ENCODE results near the gene ELMO1. TPM values are rescaled to one million over a fixed set of nuclear protein-coding genes. Genes with fewer than 3 reads are reported as not detected.

ELMO1 gene, protein sequence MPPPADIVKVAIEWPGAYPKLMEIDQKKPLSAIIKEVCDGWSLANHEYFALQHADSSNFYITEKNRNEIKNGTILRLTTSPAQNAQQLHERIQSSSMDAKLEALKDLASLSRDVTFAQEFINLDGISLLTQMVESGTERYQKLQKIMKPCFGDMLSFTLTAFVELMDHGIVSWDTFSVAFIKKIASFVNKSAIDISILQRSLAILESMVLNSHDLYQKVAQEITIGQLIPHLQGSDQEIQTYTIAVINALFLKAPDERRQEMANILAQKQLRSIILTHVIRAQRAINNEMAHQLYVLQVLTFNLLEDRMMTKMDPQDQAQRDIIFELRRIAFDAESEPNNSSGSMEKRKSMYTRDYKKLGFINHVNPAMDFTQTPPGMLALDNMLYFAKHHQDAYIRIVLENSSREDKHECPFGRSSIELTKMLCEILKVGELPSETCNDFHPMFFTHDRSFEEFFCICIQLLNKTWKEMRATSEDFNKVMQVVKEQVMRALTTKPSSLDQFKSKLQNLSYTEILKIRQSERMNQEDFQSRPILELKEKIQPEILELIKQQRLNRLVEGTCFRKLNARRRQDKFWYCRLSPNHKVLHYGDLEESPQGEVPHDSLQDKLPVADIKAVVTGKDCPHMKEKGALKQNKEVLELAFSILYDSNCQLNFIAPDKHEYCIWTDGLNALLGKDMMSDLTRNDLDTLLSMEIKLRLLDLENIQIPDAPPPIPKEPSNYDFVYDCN
- total RNA-seq (2021; ENCODE audit: unreplicated experiment) (1.1 TPM), Bru-seq, nascent RNA (percentile 4 among the genes with signal in this experiment), BruChase-seq, experiment 1, labeled RNA remaining after a 6-hour chase (percentile 1 among the genes with signal in this experiment), BruChase-seq, experiment 2, labeled RNA remaining after a 2-hour chase (percentile 1 among the genes with signal in this experiment)
- polyA plus RNA-seq (2012), result 0.02 and 0.10 TPM in 2 replicates
- long read RNA-seq, result 0 reads

DNA sequence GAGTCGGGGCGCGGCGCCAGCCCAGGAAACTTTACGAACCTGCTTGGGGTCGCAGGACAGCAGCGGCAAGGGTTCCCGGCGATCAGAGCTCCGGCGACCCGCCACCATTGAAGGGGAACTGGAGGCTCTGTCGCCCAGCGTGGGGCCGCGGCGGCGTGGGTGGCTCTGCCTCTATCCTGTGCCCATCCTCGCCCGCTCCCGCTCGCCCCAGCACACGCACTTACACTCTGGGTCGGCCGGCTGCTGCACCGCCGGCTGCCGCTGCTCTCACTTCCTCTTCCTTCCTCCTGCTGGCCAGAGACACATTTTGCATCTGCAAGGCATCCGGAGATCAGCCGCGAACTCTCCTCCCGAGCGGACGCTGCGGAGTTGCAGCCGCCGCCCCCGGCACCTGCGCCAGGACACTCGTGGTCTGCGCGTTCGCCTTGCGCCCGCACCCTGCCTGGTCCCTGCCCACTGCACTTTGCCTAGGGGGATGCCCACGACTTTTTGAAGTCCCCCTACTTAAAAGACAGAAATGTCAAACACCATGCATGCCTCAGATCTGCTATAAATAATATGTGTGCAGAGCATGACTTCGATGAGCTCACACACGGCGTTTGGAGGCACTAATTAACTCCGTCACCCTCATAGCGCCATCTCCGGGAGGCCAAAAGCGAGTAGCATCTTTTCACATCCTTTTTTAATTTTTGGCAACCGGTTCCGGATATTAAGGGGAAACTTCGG is at the start of gene ELMO1:
Gene ELMO1, minus strand, starts transcription at position 229 of the 726 bp plus-strand sequence. CDS start 106,174 bp downstream, outside the sequence.
- DNase-seq (ENCODE audit: low read depth, low spot score) (no peak), ATAC-seq (no peak)
- Histone ChIP-seq H3K4me1 (ENCODE audit: control insufficient read depth in 1 of 2, insufficient read depth in 2 of 2, low read length in 2 of 2) (no peaks in the 10 kb centered on the region), H3K27ac (ENCODE audit: low read depth, low read length) (no peak within 1 kb of the TSS), H3K9me2 (ENCODE audit: insufficient read depth) (no peaks in the 10 kb centered on the region), H3K4me3 (replicated peaks in 1 of 2; ENCODE audit: low read depth in 1 of 2, low read length in 2 of 2) (no peak within 1 kb of the TSS), H2AFZ (ENCODE audit: low read depth, low read length, poor library complexity, severe bottlenecking) (no peak within 1 kb of the TSS), H3K79me2 (ENCODE audit: insufficient read depth, low read length) (no peaks in the 10 kb centered on the region), H3K27me3 (ENCODE audit: insufficient read depth, low read length) (no peaks in the 10 kb centered on the region; the same call in 1 of the 2 replicates), H3K9ac (ENCODE audit: low read length) (no peak within 1 kb of the TSS), H3K36me3 (ENCODE audit: control insufficient read depth in 1 of 2, insufficient read depth in 2 of 2, low read length in 2 of 2) (no peaks in the 10 kb centered on the region), H4K20me1 (ENCODE audit: insufficient read depth) (no peaks in the 10 kb centered on the region), H3K4me2 (ENCODE audit: low read length) (no peak within 1 kb of the TSS), H3K9me3 (ENCODE audit: control insufficient read depth in 1 of 2, insufficient read depth in 1 of 2, low read depth in 1 of 2, low read length in 2 of 2) (no peaks in the 10 kb centered on the region)
- CTCF ChIA-PET, result no interaction called here
- intact Hi-C loops (cut with micrococcal nuclease), result no loop called here
- TF ChIP-seq CBX3 (IDR thresholded peaks at IDR 0.05; ENCODE audit: low read depth) (no peak), POLR2A (IDR thresholded peaks at IDR 0.05; ENCODE audit: borderline replicate concordance, extremely low read depth, insufficient read depth, insufficient read length) (no peak), ELF1 (IDR thresholded peaks at IDR 0.05; ENCODE audit: borderline replicate concordance, low read depth) (no peak), EZH2phosphoT487 (IDR thresholded peaks at IDR 0.05; ENCODE audit: borderline replicate concordance) (no peak), EGR1 (IDR thresholded peaks at IDR 0.05; ENCODE audit: low read depth) (no peak), SRF (IDR thresholded peaks at IDR 0.05; ENCODE audit: low read depth) (no peak), ZNF274 (IDR thresholded peaks at IDR 0.05; ENCODE audit: low read depth, low read length) (no peak), FOSL1 (IDR thresholded peaks at IDR 0.05; ENCODE audit: low read depth) (no peak), SIN3A (IDR thresholded peaks at IDR 0.05; ENCODE audit: low read depth) (no peak), SP1 (IDR thresholded peaks at IDR 0.05; ENCODE audit: low read depth) (no peak), TCF7L2 (IDR thresholded peaks at IDR 0.05; ENCODE audit: borderline replicate concordance, extremely low read depth, insufficient read depth, insufficient read length) (no peak), ZFX (IDR thresholded peaks at IDR 0.05) (no peak)
- TF ChIP-seq, protein P1, sequence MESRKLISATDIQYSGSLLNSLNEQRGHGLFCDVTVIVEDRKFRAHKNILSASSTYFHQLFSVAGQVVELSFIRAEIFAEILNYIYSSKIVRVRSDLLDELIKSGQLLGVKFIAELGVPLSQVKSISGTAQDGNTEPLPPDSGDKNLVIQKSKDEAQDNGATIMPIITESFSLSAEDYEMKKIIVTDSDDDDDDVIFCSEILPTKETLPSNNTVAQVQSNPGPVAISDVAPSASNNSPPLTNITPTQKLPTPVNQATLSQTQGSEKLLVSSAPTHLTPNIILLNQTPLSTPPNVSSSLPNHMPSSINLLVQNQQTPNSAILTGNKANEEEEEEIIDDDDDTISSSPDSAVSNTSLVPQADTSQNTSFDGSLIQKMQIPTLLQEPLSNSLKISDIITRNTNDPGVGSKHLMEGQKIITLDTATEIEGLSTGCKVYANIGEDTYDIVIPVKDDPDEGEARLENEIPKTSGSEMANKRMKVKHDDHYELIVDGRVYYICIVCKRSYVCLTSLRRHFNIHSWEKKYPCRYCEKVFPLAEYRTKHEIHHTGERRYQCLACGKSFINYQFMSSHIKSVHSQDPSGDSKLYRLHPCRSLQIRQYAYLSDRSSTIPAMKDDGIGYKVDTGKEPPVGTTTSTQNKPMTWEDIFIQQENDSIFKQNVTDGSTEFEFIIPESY (IDR thresholded peaks at IDR 0.05; ENCODE audit: extremely low read depth, insufficient replicate concordance, low read length), result no peak
- TF ChIP-seq, protein P2, sequence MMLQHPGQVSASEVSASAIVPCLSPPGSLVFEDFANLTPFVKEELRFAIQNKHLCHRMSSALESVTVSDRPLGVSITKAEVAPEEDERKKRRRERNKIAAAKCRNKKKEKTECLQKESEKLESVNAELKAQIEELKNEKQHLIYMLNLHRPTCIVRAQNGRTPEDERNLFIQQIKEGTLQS (IDR thresholded peaks at IDR 0.05), result no peak
- TF ChIP-seq, protein P3, sequence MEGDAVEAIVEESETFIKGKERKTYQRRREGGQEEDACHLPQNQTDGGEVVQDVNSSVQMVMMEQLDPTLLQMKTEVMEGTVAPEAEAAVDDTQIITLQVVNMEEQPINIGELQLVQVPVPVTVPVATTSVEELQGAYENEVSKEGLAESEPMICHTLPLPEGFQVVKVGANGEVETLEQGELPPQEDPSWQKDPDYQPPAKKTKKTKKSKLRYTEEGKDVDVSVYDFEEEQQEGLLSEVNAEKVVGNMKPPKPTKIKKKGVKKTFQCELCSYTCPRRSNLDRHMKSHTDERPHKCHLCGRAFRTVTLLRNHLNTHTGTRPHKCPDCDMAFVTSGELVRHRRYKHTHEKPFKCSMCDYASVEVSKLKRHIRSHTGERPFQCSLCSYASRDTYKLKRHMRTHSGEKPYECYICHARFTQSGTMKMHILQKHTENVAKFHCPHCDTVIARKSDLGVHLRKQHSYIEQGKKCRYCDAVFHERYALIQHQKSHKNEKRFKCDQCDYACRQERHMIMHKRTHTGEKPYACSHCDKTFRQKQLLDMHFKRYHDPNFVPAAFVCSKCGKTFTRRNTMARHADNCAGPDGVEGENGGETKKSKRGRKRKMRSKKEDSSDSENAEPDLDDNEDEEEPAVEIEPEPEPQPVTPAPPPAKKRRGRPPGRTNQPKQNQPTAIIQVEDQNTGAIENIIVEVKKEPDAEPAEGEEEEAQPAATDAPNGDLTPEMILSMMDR (IDR thresholded peaks at IDR 0.05 in 2 of 3, conservative IDR thresholded peaks at IDR 0.05 in 1 of 3; ENCODE audit: borderline replicate concordance in 1 of 3, insufficient read depth in 1 of 3, low read depth in 2 of 3, low read length in 2 of 3), result no peak
- BruUV-seq (replicated peaks), result no TSS peak
- RAD21 ChIA-PET (ENCODE audit: low non-redundant PET in 1 of 2, low total read pairs in 2 of 2, uncharacterized antibody in 2 of 2, unreplicated experiment in 2 of 2), result no interaction called here
- POLR2A ChIA-PET, result no interaction called here
